HG03064 (cell line): ENCODE data around the gene NGEF.

Experiments
- ATAC-seq: cut with Tn5 transposase; IDR thresholded peaks from one replicate; pipeline ENCODE4 v1.9.1; 2021; ENCODE audit warnings: low read depth; ENCODE audit not compliant: unreplicated experiment

Gene NGEF

GRCh38 chr2:232888839-232889529 lies 124.1 kb downstream of the NGEF start:
- ATAC-seq: no peak

GRCh38 chr2:232888099-232888836 lies 124.8 kb downstream of the NGEF start:
- no peak for ATAC-seq

- no peak for ATAC-seq
These were observed 125.7 kb downstream of the NGEF start for GRCh38 chr2:232887171-232887850.

GRCh38 chr2:232886632-232887031 lies 126.4 kb downstream of the NGEF start:
- no peak for ATAC-seq

- no peak for ATAC-seq
These were observed 126.9 kb downstream of the NGEF start for GRCh38 chr2:232886176-232886575.

GRCh38 chr2:232885264-232885961 lies 127.6 kb downstream of the NGEF start:
- ATAC-seq: no peak

- ATAC-seq: no peak
These were observed 128.3 kb downstream of the NGEF start for GRCh38 chr2:232884549-232885263.

GRCh38 chr2:232884001-232884421 lies 129.0 kb downstream of the NGEF start:
- ATAC-seq: no peak

- no peak for ATAC-seq
These were observed 129.8 kb downstream of the NGEF start for GRCh38 chr2:232883116-232883721.

- ATAC-seq: no peak
These were observed 130.4 kb downstream of the NGEF start for GRCh38 chr2:232882505-232883115.

- ATAC-seq: no peak
These were observed 131.0 kb downstream of the NGEF start for GRCh38 chr2:232882085-232882484.

- no peak for ATAC-seq
These were observed 132.2 kb downstream of the NGEF start for GRCh38 chr2:232880764-232881351.

GRCh38 chr2:232879618-232880494 lies 133.2 kb downstream of the NGEF start:
- ATAC-seq: no peak

GRCh38 chr2:232878855-232879617 lies 134.0 kb downstream of the NGEF start:
- ATAC-seq: no peak

- no peak for ATAC-seq
These were observed 135.0 kb downstream of the NGEF start for GRCh38 chr2:232877940-232878511.

GRCh38 chr2:232876978-232877441 lies 136.0 kb downstream of the NGEF start:
- ATAC-seq: no peak
